Liver (tissue), 3 donors: Measurements from ENCODE around the gene SLC12A6.

Source experiments
- ATF3 ChIP-seq: IDR thresholded peaks from 2 replicates; pipeline ENCODE4 v1.6.1; 2016; ENCODE audit warnings: antibody characterized with exemption
- CTCF ChIP-seq: fragments of 150-350 bp; IDR thresholded peaks from 2 replicates; pipeline ENCODE4 v1.5.1; 2017; ENCODE audit warnings: improper control_type of control experiment, low read depth, low read length; ENCODE audit not compliant: missing input control
- EGR1 ChIP-seq, 2 donors: IDR thresholded peaks; 2 replicates each; pipeline ENCODE4 v1.6.1; 2016 to 2018; ENCODE audit warnings: antibody characterized with exemption in 2 of 2, low read depth in 2 of 2
- FOXA1 ChIP-seq: IDR thresholded peaks from 2 replicates; pipeline ENCODE4 v1.6.1; 2016; ENCODE audit warnings: antibody characterized with exemption
- GABPA ChIP-seq, 2 donors: IDR thresholded peaks in 1 of 2; conservative IDR thresholded peaks in 1 of 2; 2 replicates each; pipeline ENCODE4 v1.6.1; 2016; ENCODE audit warnings: antibody characterized with exemption in 2 of 2, mild to moderate bottlenecking in 1 of 2, moderate library complexity in 1 of 2
- MAX ChIP-seq: IDR thresholded peaks from 2 replicates; pipeline ENCODE4 v1.6.1; 2016; ENCODE audit warnings: antibody characterized with exemption
- NR2F2 ChIP-seq: IDR thresholded peaks from 2 replicates; pipeline ENCODE4 v1.6.1; 2016; ENCODE audit warnings: antibody characterized with exemption
- REST ChIP-seq: IDR thresholded peaks from 2 replicates; pipeline ENCODE4 v1.6.1; 2016; ENCODE audit warnings: antibody characterized with exemption, mild to moderate bottlenecking
- YY1 ChIP-seq: IDR thresholded peaks from 2 replicates; pipeline ENCODE4 v1.6.1; 2016; ENCODE audit warnings: antibody characterized with exemption, mild to moderate bottlenecking
- ZBTB33 ChIP-seq: IDR thresholded peaks from 2 replicates; pipeline ENCODE4 v1.6.1; 2016; ENCODE audit warnings: antibody characterized with exemption
- donor health status: healthy.
- donor health status: healthy.

- TF ChIP-seq CTCF (no peak), NR2F2 (no peak), GABPA (IDR thresholded peaks at IDR 0.05 in 1 of 2, conservative IDR thresholded peaks at IDR 0.05 in 1 of 2) (no peak), MAX (no peak), REST (no peak), ATF3 (no peak), YY1 (no peak), EGR1 (IDR thresholded peaks at IDR 0.05; ENCODE audit: low read depth in 2 of 2) (no peak), FOXA1 (no peak), ZBTB33 (no peak)
These were observed 70.8 kb downstream of the SLC12A6 start for GRCh38 chr15:34266751-34267150.
